NCI-H2081 (cell line): Measurements from ENCODE around the gene PIP4K2A.

Experiments
- DNase-seq, 2 experiments: peaks; one replicate each; lab custom pipeline; 2025; lab: John Stamatoyannopoulos, UW

Gene PIP4K2A

GRCh38 chr10:22666287-22667092, 47.9 kb downstream of the PIP4K2A start:
- DNase-seq: no peak

- DNase-seq: no peak
These were observed 49.0 kb downstream of the PIP4K2A start for GRCh38 chr10:22665329-22665728.

GRCh38 chr10:22662733-22663330, 51.5 kb downstream of the PIP4K2A start:
- DNase-seq: no peak

GRCh38 chr10:22659866-22660265, 54.5 kb downstream of the PIP4K2A start:
- no peak for DNase-seq

GRCh38 chr10:22658745-22659410, 55.5 kb downstream of the PIP4K2A start:
- no peak for DNase-seq

GRCh38 chr10:22657566-22658225, 56.7 kb downstream of the PIP4K2A start:
- no peak for DNase-seq

GRCh38 chr10:22657024-22657423, 57.4 kb downstream of the PIP4K2A start:
- DNase-seq: no peak

- DNase-seq: no peak
These were observed 58.3 kb downstream of the PIP4K2A start for GRCh38 chr10:22656036-22656435.

GRCh38 chr10:22655312-22655981, 58.9 kb downstream of the PIP4K2A start:
- no peak for DNase-seq

- DNase-seq: no peak
These were observed 61.3 kb downstream of the PIP4K2A start for GRCh38 chr10:22652988-22653481.

GRCh38 chr10:22651276-22651980, 63.0 kb downstream of the PIP4K2A start:
- no peak for DNase-seq

- no peak for DNase-seq
These were observed 64.4 kb downstream of the PIP4K2A start for GRCh38 chr10:22649994-22650393.

GRCh38 chr10:22649390-22649841, 65.0 kb downstream of the PIP4K2A start:
- no peak for DNase-seq

GRCh38 chr10:22648547-22648961, 65.8 kb downstream of the PIP4K2A start:
- no peak for DNase-seq

- DNase-seq: no peak
These were observed 67.1 kb downstream of the PIP4K2A start for GRCh38 chr10:22647244-22647643.

- no peak for DNase-seq
These were observed 68.0 kb downstream of the PIP4K2A start for GRCh38 chr10:22646388-22646853.

GRCh38 chr10:22644222-22644621, 70.2 kb downstream of the PIP4K2A start:
- no peak for DNase-seq

GRCh38 chr10:22643775-22644174, 70.6 kb downstream of the PIP4K2A start:
- DNase-seq: no peak

- no peak for DNase-seq
These were observed 71.3 kb downstream of the PIP4K2A start for GRCh38 chr10:22643116-22643515.

GRCh38 chr10:22641743-22642142, 72.6 kb downstream of the PIP4K2A start:
- DNase-seq: no peak

GRCh38 chr10:22640359-22640758, 74.0 kb downstream of the PIP4K2A start:
- no peak for DNase-seq
